NCI-H460 (cell line): Measurements from ENCODE around the gene RUNX2. TPM values are rescaled to one million over a fixed set of nuclear protein-coding genes. Genes with fewer than 3 reads are reported as not detected.

Experiments used
- DNase-seq: peaks from one replicate; pipeline ENCODE4 v3.0.0-alpha.2; 2016; ENCODE audit warnings: low read depth; ENCODE audit errors: extremely low read depth
- total RNA-seq: library from RNA; depleted of rRNA; stranded (reverse); fragments of >200 nt; shearing (Covaris generic); gene quantifications from 2 replicates; pipeline ENCODE4 v1.2.3, GENCODE V29; 2014

Gene RUNX2
- total RNA-seq, 1 experiment from 2014 or later = 0.10 TPM

GRCh38 chr6:45430590-45431202 is 102.6 kb downstream of the RUNX2 start:
- no peak for DNase-seq

DNA sequence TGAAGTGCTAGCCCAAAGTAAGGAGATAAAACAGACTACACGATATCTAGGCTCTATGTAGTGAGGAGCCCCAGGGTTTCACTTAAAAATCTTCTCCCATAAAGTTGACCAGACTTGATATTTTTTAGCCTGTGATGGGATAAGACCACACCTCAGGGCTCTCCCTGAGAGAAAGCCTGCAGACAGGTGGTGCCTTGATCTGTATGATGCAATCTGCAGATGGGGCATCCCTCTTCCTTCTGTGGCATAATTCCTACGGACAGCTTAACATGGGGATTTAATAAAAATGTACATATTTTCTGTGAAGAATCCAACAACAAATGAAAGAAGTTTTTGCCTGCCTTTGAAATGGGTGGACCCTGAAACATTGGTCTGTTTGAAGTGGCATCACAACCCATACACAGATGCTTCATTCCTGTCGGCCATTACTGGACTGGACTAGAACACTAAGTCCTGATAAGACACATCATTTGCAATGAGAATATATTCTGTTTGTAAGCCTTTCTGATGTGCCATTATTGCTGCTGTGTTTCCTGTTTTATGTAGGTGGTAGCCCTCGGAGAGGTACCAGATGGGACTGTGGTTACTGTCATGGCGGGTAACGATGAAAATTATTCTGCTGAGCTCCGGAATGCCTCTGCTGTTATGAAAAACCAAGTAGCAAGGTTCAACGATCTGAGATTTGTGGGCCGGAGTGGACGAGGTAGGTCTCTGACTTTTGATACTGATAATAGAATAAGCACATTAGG is 103.4 kb downstream of the RUNX2 start:
- DNase-seq = no peak

GRCh38 chr6:45432977-45433376 is 104.8 kb downstream of the RUNX2 start:
- DNase-seq = no peak

GRCh38 chr6:45433533-45434380 is 105.6 kb downstream of the RUNX2 start:
- DNase-seq = no peak

GRCh38 chr6:45434381-45434700 is 106.2 kb downstream of the RUNX2 start:
- DNase-seq = no peak

DNA sequence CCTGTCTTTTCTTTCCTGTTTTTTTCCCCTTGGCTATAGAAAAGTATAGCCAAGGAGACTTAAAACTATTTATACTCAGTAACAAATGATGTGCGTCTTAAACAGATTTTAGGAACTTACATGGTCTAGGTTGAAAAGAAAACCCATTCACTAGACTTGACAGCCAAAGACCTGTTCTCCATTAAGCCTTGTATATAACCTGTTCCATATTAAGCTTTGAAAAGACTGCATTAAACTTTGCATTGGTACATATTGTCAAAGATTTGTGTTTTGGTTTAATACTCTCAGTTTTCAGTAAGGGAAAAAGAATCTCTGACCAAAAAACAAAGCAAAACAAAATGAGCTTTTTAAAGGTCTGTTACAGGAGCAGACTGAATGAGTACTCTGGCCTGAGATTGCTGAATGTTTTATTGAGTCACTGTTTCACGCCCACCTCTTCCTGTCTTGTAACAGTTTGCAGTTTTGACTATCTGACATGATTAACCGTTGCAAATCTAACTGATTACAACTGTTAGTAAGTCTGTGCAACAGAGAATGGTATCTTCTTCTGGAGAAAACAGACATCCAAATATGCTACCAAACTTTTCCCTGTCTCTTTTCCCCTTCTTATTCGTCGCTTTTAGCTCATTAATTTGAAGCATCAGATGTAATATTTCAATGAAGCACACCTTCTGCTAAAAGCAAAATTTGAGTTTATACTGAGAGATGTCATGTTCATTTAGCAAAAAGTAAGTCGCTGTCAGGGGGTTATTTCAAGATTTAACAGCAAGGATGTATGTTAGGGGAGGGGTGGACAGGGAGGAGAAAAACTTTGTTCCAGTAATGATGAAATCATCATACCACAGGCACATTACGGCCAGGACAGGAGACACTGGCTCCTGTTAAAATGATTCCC is 108.7 kb downstream of the RUNX2 start:
- DNase-seq = no peak

DNA sequence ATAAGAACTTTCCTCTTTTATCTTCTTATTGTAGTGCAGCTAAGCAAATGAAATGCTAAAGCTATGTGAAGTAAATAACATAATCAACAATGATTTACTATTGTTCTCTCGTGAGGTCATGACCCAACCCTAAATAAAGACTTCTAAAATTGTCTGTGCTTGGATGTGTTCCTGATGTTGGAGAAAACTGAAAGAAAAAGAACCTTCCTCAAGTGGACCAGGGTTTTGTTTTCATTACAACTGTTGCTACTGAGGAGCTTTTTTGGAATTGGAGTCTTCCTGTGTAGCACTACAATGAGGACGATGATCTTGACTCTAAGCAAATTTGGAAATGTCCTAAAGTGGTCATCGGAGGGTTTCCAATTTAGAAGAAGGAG is 109.3 kb downstream of the RUNX2 start:
- DNase-seq = no peak

GRCh38 chr6:45438151-45438550 is 110.0 kb downstream of the RUNX2 start:
- DNase-seq = no peak

GRCh38 chr6:45438849-45439406 is 110.8 kb downstream of the RUNX2 start:
- no peak for DNase-seq

GRCh38 chr6:45439459-45439858 is 111.3 kb downstream of the RUNX2 start:
- DNase-seq = no peak

- DNase-seq = no peak
Observed at GRCh38 chr6:45439861-45440388, 111.8 kb downstream of the RUNX2 start.

DNA sequence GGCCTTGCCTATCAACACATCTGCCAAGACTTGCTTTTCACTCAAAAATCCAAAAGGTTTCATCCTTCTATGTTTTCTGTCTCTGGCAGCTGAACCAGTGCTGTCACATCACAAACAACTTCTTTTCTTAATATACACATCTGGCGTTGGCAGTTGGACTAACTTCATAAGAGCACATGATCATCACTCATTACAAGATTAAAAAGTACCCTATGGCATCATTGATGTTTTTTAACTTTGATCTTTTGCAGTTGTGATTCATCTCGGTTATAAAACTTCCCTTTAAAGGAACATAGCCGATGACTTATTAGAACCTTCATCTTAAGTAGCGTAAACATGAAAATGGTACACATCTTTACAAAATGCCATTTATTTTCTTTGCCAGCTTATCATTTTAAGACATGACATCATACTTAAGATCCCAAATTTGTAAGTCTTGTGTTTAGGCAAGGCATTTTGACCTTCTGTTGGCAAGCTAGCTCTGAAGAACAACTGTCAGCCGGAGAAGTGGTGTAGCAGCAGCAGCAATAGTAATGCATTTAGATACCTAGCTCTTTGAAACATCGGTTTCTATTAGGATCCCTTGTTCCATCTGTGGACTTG is 113.8 kb downstream of the RUNX2 start:
- DNase-seq = no peak

DNA sequence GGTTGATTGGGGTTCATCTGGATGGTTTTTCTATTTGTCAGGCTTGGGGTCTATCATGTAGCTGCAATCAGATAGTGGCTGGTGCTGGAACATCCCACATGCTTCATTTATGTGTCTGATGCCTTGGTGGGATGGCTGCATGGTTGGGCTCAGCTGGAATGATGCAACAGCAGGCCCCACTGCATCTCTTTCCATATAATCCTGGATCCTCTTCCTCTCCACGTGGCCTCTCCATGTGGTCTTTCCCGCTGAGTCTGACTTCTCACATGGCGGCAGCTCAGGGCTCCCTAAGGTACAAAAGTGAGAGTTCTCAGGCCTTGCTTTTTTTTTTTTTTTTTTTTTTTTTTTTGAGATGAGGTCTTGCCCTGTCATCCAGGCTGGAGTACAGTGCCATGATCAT is 114.6 kb downstream of the RUNX2 start:
- no peak for DNase-seq

- DNase-seq = no peak
Observed at GRCh38 chr6:45445364-45445748, 117.2 kb downstream of the RUNX2 start.

DNA sequence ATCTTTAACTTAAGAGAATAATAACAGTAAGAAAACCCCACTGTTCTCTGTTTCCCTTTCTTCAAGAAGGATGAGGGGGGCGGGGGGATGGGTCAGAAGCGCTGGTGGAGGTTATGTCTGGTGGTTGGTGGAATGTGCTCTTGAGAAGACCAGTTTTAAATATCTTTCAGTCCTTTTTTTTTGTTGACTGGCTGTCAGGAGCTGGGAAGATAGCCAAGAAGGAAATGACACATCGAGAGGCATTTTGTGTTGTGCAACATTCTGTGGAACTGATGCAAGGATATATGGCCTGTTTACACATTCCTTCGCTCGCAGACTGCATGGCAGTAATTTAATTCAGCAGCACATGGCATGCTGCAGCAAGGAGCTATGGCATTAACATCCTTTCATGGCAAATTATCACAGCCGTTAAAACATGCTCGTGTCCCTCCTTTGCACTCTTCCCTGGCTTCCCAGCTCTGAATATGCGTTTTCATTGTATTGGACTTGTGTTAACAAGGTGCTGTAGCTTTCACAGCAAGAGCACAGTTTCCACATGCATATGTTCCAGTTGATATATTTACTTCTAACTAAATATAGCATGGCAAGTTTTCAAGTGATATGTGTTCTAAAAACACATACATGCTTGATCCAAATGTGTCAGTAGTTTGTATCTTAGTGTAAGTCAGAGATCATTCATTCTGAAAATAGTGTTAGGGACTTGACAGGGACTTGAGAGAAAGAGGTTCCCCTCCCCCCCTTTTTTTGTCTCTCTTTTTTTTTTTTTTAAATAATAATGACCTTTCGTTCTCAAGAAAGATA is 117.8 kb downstream of the RUNX2 start:
- DNase-seq = peak; percentile 94

- DNase-seq = no peak
Observed at GRCh38 chr6:45447005-45447404, 118.9 kb downstream of the RUNX2 start.

GRCh38 chr6:45447716-45448115 is 119.6 kb downstream of the RUNX2 start:
- no peak for DNase-seq

GRCh38 chr6:45448417-45449389 is 120.6 kb downstream of the RUNX2 start:
- no peak for DNase-seq
